A673 (cell line): ENCODE data around the gene SHISA5. TPM values are rescaled to one million over a fixed set of nuclear protein-coding genes. Genes with fewer than 3 reads are reported as not detected.

Source experiments
- BruUV-seq: library from RNA; stranded (reverse); fragments of 400-500 nt; replicated peaks from 2 replicates; lab custom pipeline; 2021; lab: Mats Ljungman, UMichigan
- CTCF ChIA-PET: fragments of 300-600 bp; sonication (Branson Sonifier 250); formaldehyde crosslinking; loops from one replicate; lab custom pipeline; 2022; ENCODE audit warnings: antibody characterized with exemption; lab: Charles Lee
- POLR2A ChIA-PET: fragments of 300-600 bp; sonication (Branson Sonifier 250); formaldehyde crosslinking; loops from one replicate; lab custom pipeline; 2022; ENCODE audit warnings: antibody characterized with exemption; ENCODE audit not compliant: low non-redundant PET; lab: Charles Lee
- DNase-seq: peaks from one replicate; pipeline ENCODE4 v3.0.0-alpha.2; 2015; ENCODE audit warnings: low spot score
- H3K27ac ChIP-seq: fragments of 200-600 bp; sonication (generic); 2 replicates; pipeline ENCODE4 v1.5.1; 2016; ENCODE audit warnings: mixed run types, low read depth, mild to moderate bottlenecking, mixed read lengths, antibody characterized with exemption, low read length; ENCODE audit not compliant: poor library complexity, severe bottlenecking
- H3K27me3 ChIP-seq: fragments of 200-600 bp; sonication (generic); replicated peaks from 2 replicates; pipeline ENCODE4 v1.6.1; 2017; ENCODE audit warnings: mixed run types, low read depth, mild to moderate bottlenecking, mixed read lengths, antibody characterized with exemption, low read length; ENCODE audit not compliant: insufficient read depth, poor library complexity
- H3K36me3 ChIP-seq: fragments of 200-600 bp; sonication (generic); 2 replicates; pipeline ENCODE4 v1.6.1; 2016; ENCODE audit warnings: mixed run types, mild to moderate bottlenecking, mixed read lengths, antibody characterized with exemption, low read length; ENCODE audit not compliant: insufficient read depth, poor library complexity, severe bottlenecking
- H3K4me1 ChIP-seq: fragments of 200-600 bp; sonication (generic); 2 replicates; pipeline ENCODE4 v1.6.1; 2017; ENCODE audit warnings: mixed run types, mild to moderate bottlenecking, mixed read lengths, antibody characterized with exemption, low read length; ENCODE audit not compliant: insufficient read depth, poor library complexity, severe bottlenecking
- H3K4me3 ChIP-seq: fragments of 200-600 bp; sonication (generic); 2 replicates; pipeline ENCODE4 v1.5.1; 2016; ENCODE audit warnings: low read depth, mixed run types, mild to moderate bottlenecking, mixed read lengths, low read length; ENCODE audit not compliant: poor library complexity, severe bottlenecking
- H3K9me3 ChIP-seq: fragments of 200-600 bp; sonication (generic); 2 replicates; pipeline ENCODE4 v1.6.1; 2016; ENCODE audit warnings: mixed run types, low read depth, mild to moderate bottlenecking, mixed read lengths, antibody characterized with exemption, low read length; ENCODE audit not compliant: poor library complexity, severe bottlenecking
- EZH2 ChIP-seq: fragments of 200-600 bp; sonication (generic); IDR thresholded peaks from 2 replicates; pipeline ENCODE4 v1.6.1; 2017; ENCODE audit warnings: borderline replicate concordance, low read depth, mild to moderate bottlenecking, mixed read lengths, antibody characterized with exemption, low read length; ENCODE audit not compliant: poor library complexity, severe bottlenecking
- intact Hi-C: fragments of 100-400 bp; cut with micrococcal nuclease; formaldehyde crosslinking; loops from one replicate; pipeline ENCODE4 v1.10.0; 2022; ENCODE audit not compliant: unreplicated experiment
- total RNA-seq: library from RNA; stranded (reverse); gene quantifications from 2 replicates; pipeline ENCODE4 v1.2.3, GENCODE V29; 2021
- TF ChIP-seq, protein P1 (sequence below): fragments of 300-800, 200-600 bp; sonication (generic); conservative IDR thresholded peaks from 2 replicates; pipeline ENCODE4 v1.5.1; 2017; ENCODE audit warnings: low read depth, mild to moderate bottlenecking, antibody characterized with exemption, low read length, moderate library complexity, mixed read lengths

SHISA5 gene
- total RNA-seq, 1 experiment from 2014 or later, result 61.8 TPM

DNA sequence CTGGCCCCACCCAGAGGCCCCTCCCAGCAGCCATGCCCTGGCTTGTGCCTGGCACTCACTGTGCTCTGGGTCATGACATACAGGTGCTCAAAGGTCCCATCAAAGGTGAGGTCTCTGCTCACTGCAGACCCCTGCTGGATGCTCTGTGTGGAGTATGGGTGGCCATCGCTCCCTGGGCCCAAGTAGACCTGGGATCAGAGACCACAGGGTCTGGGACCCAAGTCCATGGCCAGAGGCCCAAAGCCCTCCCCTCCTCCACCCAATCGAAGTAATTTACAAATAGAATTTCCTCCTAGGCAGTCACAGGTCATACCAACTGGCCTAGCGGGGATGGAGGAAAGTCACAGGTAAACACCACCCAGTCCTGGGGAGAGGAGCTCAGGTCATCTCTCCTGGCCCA, 81.7 kb downstream of the SHISA5 start:
- intact Hi-C loops, result no loop called here
- Histone ChIP-seq H3K27me3 (no peaks in the 10 kb centered on the region), H3K9me3 (no peaks in the 10 kb centered on the region), H3K27ac (no peak overlapping the region), H3K4me3 (no peak overlapping the region), H3K36me3 (no peaks in the 10 kb centered on the region), H3K4me1 (no peaks in the 10 kb centered on the region)
- ChIA-PET POLR2A (no interaction called here), CTCF (no interaction called here)
- TF ChIP-seq, protein P1, sequence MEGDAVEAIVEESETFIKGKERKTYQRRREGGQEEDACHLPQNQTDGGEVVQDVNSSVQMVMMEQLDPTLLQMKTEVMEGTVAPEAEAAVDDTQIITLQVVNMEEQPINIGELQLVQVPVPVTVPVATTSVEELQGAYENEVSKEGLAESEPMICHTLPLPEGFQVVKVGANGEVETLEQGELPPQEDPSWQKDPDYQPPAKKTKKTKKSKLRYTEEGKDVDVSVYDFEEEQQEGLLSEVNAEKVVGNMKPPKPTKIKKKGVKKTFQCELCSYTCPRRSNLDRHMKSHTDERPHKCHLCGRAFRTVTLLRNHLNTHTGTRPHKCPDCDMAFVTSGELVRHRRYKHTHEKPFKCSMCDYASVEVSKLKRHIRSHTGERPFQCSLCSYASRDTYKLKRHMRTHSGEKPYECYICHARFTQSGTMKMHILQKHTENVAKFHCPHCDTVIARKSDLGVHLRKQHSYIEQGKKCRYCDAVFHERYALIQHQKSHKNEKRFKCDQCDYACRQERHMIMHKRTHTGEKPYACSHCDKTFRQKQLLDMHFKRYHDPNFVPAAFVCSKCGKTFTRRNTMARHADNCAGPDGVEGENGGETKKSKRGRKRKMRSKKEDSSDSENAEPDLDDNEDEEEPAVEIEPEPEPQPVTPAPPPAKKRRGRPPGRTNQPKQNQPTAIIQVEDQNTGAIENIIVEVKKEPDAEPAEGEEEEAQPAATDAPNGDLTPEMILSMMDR, result no peak
- TF ChIP-seq EZH2, result no peak
- no peak for DNase-seq
- BruUV-seq, result no TSS peak

DNA sequence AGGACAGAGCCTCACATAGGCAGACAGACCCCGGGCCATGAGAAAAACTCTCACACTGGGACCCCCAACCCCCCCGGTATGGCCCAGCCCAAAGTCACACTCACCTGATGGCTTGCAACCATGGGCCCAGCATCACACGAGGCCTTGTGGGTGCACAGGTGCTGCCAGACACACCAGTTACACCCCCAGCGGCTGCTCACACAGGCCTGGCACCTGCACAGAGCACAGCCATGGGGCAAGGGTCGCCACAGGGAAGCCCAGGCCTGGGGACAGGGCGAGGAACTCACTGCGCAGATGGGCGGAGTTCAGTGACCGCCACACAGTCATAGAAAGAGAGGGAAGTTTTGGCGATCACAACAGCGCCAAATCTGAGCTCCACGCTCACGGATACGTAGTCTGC, 83.4 kb downstream of the SHISA5 start:
- intact Hi-C loops, result no loop called here
- no peak for TF ChIP-seq EZH2
- TF ChIP-seq, protein P1, result no peak
- H3K4me1 ChIP-seq, result no peaks in the 10 kb centered on the region
- CTCF ChIA-PET, result no interaction called here
- no TSS peak for BruUV-seq
- H3K9me3 ChIP-seq, result no peaks in the 10 kb centered on the region
- no peak overlapping the region for H3K27ac ChIP-seq
- H3K4me3 ChIP-seq, result no peak overlapping the region
- H3K27me3 ChIP-seq, result no peaks in the 10 kb centered on the region
- no peaks in the 10 kb centered on the region for H3K36me3 ChIP-seq
- DNase-seq, result no peak
- POLR2A ChIA-PET, result no interaction called here

DNA sequence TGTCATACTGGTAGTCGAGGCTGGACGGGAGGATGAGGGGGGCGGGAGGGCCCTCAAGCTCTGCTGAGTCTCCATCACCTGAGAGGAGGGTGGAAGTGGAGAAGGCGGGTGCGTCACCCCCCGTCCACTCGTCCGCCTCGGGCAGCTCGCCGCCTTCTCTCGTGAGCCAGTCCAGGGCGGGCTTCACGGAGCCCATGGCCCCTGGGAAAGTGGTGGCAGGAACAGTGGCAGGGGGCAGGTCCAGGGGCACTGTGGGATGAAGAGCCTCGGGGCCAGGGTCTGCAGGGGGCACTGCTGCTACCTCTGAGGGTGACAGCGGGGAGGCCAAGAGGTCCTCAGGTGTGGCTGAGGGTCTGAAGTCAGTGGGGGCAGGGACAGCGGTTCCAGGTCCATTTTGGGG, 84.4 kb downstream of the SHISA5 start:
- intact Hi-C loops, result no loop called here
- no peak for TF ChIP-seq EZH2
- TF ChIP-seq, protein P1, result no peak
- H3K4me1 ChIP-seq, result no peaks in the 10 kb centered on the region
- ChIA-PET POLR2A (no interaction called here), CTCF (no interaction called here)
- no TSS peak for BruUV-seq
- H3K27me3 ChIP-seq, result no peaks in the 10 kb centered on the region
- H3K4me3 ChIP-seq, result no peak overlapping the region
- no peaks in the 10 kb centered on the region for H3K9me3 ChIP-seq
- no peak overlapping the region for H3K27ac ChIP-seq
- DNase-seq, result no peak
- H3K36me3 ChIP-seq, result no peaks in the 10 kb centered on the region
